GM19467 (cell line): ENCODE results near the gene LCN10.
"Not testable (repeated sequence)": the region's sequence is repeated elsewhere in the genome, so short reads cannot be mapped to it uniquely, and the experiment has no call there.

Experiments
- ATAC-seq: cut with Tn5 transposase; IDR thresholded peaks from one replicate; pipeline ENCODE4 v1.9.1; 2021; ENCODE audit warnings: mild to moderate bottlenecking, moderate library complexity; ENCODE audit not compliant: unreplicated experiment

Gene LCN10

GRCh38 chr9:136704741-136705140 is 38.0 kb downstream of the LCN10 start:
- not testable (repeated sequence) for ATAC-seq

GRCh38 chr9:136703276-136703860 is 39.4 kb downstream of the LCN10 start:
- no peak for ATAC-seq

- ATAC-seq = no peak
Measured at GRCh38 chr9:136701668-136702053, 41.1 kb downstream of the LCN10 start.

- no peak for ATAC-seq
Measured at GRCh38 chr9:136700959-136701667, 41.6 kb downstream of the LCN10 start.

GRCh38 chr9:136700304-136700703 is 42.4 kb downstream of the LCN10 start:
- ATAC-seq = no peak

GRCh38 chr9:136698635-136699246 is 44.0 kb downstream of the LCN10 start:
- no peak for ATAC-seq

GRCh38 chr9:136697821-136698526 is 44.8 kb downstream of the LCN10 start:
- ATAC-seq = no peak

- ATAC-seq = no peak
Measured at GRCh38 chr9:136697146-136697820, 45.5 kb downstream of the LCN10 start.

- no peak for ATAC-seq
Measured at GRCh38 chr9:136696502-136696901, 46.2 kb downstream of the LCN10 start.

- ATAC-seq = no peak
Measured at GRCh38 chr9:136695955-136696354, 46.8 kb downstream of the LCN10 start.

GRCh38 chr9:136695435-136695895 is 47.3 kb downstream of the LCN10 start:
- no peak for ATAC-seq

- ATAC-seq = no peak
Measured at GRCh38 chr9:136694872-136695247, 47.9 kb downstream of the LCN10 start.

- ATAC-seq = no peak
Measured at GRCh38 chr9:136694163-136694871, 48.4 kb downstream of the LCN10 start.

GRCh38 chr9:136693490-136694162 is 49.1 kb downstream of the LCN10 start:
- no peak for ATAC-seq

GRCh38 chr9:136693135-136693489 is 49.6 kb downstream of the LCN10 start:
- no peak for ATAC-seq

- no peak for ATAC-seq
Measured at GRCh38 chr9:136692185-136693134, 50.3 kb downstream of the LCN10 start.

- no peak for ATAC-seq
Measured at GRCh38 chr9:136691316-136692184, 51.2 kb downstream of the LCN10 start.

- ATAC-seq = no peak
Measured at GRCh38 chr9:136690806-136691261, 51.9 kb downstream of the LCN10 start.
